ENCODE results near the gene CTDSPL. TPM values are rescaled to one million over a fixed set of nuclear protein-coding genes. Genes with fewer than 3 reads are reported as not detected.
"Not testable (repeated sequence)": the region's sequence is repeated elsewhere in the genome, so short reads cannot be mapped to it uniquely, and the experiment has no call there.

Gene CTDSPL
- total RNA-seq = 40.3 and 57.4 TPM in 2 replicates

- DNase-seq (ENCODE audit: low read depth, low spot score) = no peak
Observed at GRCh38 chr3:37861620-37862041, at the start of gene CTDSPL. Gene CTDSPL (plus strand): TSS chr3:37861880. CDS start chr3:37862200, 320 bp downstream.

- no peak for DNase-seq (ENCODE audit: low read depth, low spot score)
Observed at GRCh38 chr3:37812499-37812896, 49.2 kb upstream of the CTDSPL start.

GRCh38 chr3:37813403-37813802 is 48.3 kb upstream of the CTDSPL start:
- no peak for DNase-seq (ENCODE audit: low read depth, low spot score)

- no peak for DNase-seq (ENCODE audit: low read depth, low spot score)
Observed at GRCh38 chr3:37814547-37814946, 47.1 kb upstream of the CTDSPL start.

GRCh38 chr3:37815156-37815555 is 46.5 kb upstream of the CTDSPL start:
- not testable (repeated sequence) for DNase-seq (ENCODE audit: low read depth, low spot score)

- no peak for DNase-seq (ENCODE audit: low read depth, low spot score)
Observed at GRCh38 chr3:37816271-37816670, 45.4 kb upstream of the CTDSPL start.

GRCh38 chr3:37819591-37819990 is 42.1 kb upstream of the CTDSPL start:
- DNase-seq (ENCODE audit: low read depth, low spot score) = no peak

- no peak for DNase-seq (ENCODE audit: low read depth, low spot score)
Observed at GRCh38 chr3:37820286-37820685, 41.4 kb upstream of the CTDSPL start.

GRCh38 chr3:37823189-37823588 is 38.5 kb upstream of the CTDSPL start:
- no peak for DNase-seq (ENCODE audit: low read depth, low spot score)

- DNase-seq (ENCODE audit: low read depth, low spot score) = no peak
Observed at GRCh38 chr3:37824090-37824953, 37.4 kb upstream of the CTDSPL start.

- DNase-seq (ENCODE audit: low read depth, low spot score) = no peak
Observed at GRCh38 chr3:37824954-37825328, 36.7 kb upstream of the CTDSPL start.

GRCh38 chr3:37825744-37826400 is 35.8 kb upstream of the CTDSPL start:
- DNase-seq (ENCODE audit: low read depth, low spot score) = no peak

- no peak for DNase-seq (ENCODE audit: low read depth, low spot score)
Observed at GRCh38 chr3:37826502-37826901, 35.2 kb upstream of the CTDSPL start.

GRCh38 chr3:37826933-37827332 is 34.7 kb upstream of the CTDSPL start:
- DNase-seq (ENCODE audit: low read depth, low spot score) = no peak

- DNase-seq (ENCODE audit: low read depth, low spot score) = no peak
Observed at GRCh38 chr3:37832480-37832879, 29.2 kb upstream of the CTDSPL start.

- DNase-seq (ENCODE audit: low read depth, low spot score) = no peak
Observed at GRCh38 chr3:37833302-37834186, 28.1 kb upstream of the CTDSPL start.

- no peak for DNase-seq (ENCODE audit: low read depth, low spot score)
Observed at GRCh38 chr3:37836589-37836988, 25.1 kb upstream of the CTDSPL start.

- no peak for DNase-seq (ENCODE audit: low read depth, low spot score)
Observed at GRCh38 chr3:37847689-37848088, 14.0 kb upstream of the CTDSPL start.

GRCh38 chr3:37849146-37849923 is 12.3 kb upstream of the CTDSPL start:
- no peak for DNase-seq (ENCODE audit: low read depth, low spot score)

GRCh38 chr3:37852097-37852496 is 9.6 kb upstream of the CTDSPL start:
- no peak for DNase-seq (ENCODE audit: low read depth, low spot score)

- no peak for DNase-seq (ENCODE audit: low read depth, low spot score)
Observed at GRCh38 chr3:37852771-37853170, 8.9 kb upstream of the CTDSPL start.
